GM18507 (cell line): Measurements from ENCODE around the gene MBD3.

Source experiments
- DNase-seq: peaks from one replicate; pipeline ENCODE4 v3.0.0; 2011; ENCODE audit warnings: low read depth; ENCODE audit not compliant: insufficient read length; ENCODE audit errors: extremely low spot score
- FAIRE-seq: peaks from 2 replicates; lab custom pipeline; 2011; peaks lifted over from hg19 to GRCh38; lab: Jason Lieb, UNC

Gene MBD3

DNA sequence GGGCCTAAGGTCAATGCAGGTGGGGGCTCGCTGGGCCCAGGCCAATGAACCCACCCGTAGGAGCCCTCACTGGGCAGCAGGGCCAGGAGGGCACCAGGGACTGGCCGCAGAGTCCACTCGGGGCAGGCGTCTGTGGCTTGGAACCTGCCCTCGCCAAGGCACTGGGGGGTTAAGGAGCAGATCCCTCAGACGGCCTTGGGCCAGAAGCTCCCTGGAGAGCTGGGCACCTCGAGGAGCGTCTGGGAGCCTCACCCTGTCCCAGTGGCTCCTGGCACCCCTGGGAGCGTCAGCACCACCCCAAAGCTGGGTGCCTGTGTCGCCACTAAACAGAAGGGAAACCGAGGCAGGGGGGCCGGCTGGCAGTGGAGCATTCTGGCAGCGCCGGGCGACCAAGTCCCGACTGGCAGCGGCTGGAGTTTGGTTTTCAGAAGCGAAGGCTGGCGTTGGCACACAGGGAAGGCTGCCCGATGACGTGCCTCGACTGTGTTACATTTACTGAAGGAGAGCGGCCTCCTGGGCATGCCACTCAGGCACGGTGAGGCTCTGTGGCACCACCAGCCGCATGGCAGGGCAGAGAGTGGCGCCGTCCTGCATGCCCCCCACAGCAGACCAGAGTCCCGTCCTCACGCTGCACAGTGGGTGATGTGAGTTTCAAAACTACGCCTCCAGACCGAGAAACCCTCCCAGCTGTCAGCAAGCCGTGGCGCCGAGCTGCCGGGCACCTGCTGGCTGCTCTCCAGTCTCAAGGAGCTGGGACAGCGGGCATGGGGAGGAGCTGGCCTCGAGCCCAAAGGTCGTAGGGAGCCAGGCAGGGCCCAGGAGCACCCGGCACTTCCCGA is 15.4 kb downstream of the MBD3 start:
- DNase-seq (no peak), FAIRE-seq (no peak)

GRCh38 chr19:1576242-1577089 is 16.2 kb downstream of the MBD3 start:
- FAIRE-seq, result no peak
- DNase-seq, result no peak

DNA sequence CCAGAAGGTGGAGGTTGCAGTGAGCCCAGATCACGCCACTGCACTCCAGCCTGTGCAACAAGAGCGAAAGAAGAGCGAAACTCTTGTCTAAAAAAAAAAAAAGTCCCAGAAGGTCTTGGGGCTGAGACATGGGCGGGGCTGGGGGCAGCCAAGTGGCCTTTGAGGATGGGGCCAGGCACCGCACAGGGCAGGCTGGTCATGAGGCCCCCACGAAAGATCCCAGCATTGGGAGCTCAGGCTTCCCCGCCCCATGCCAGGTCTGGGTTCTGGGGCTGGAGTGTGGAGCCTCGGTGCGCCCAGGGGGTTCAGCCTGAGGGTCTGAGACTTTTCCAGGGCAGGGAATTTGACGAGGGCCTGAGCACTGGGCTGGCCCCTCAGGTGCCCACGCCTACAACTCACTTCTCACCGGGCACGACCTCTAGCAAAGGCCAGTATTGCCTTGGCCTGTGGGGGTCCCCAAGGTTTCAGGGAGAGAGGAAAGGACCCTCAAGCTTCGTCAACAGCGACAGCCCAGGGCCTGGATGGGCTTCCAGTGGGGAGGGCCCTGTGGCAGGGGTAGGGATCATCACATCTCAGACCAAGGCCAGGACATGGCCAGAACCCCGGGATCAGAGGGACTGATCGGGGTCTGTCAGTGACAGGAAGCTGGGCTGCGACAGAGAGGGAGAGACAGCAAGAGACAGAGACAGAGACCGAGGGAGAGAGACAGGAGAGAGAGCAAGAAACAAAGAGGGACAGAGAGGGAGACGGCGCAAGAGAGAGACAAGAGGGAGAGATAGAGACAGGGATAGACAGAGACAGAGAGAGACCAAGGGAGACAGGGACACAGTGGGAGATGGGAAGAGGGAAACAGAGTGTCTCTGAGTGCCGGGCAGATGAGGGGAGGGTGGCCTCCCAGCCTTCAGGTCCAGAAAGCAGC is 17.1 kb downstream of the MBD3 start:
- FAIRE-seq, result no peak

DNA sequence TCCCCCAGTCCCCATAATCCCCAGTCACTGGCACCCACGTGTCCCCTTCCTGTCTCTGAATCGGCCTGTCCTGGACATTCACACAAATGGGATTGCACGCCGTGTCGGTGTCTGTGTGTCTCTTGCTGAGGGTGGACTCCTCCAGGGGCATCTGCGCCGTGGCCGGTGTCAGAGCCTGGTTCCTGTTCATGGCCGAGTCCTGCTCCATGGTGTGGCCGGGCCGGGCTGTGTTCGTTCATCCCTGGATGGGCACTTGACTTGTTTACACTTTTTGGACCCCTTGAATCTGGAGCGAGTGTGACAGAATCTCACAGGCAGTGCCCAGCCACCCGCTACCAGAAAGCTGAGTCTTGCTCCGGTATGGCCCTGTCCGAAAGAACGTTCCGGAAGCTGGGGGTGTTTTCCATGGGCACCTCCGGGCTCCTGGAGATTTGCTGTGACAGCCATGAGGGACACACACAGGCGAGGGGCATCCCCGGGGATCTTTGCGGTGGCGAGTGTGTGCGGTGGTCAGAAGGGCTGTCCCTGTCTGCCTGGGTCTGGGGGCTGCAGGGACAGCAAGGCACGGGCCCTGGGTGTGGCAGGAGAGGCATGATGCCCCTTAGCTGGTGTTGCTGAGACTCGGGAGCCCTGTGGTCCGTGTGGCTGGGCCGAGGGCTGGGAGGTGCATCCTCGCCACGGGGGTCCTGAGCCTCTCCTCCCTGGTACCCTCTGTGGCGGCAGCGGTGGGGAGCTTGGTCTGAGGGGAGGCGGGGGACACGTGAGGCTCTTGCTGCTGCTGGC is 18.1 kb downstream of the MBD3 start:
- DNase-seq, result no peak
- no peak for FAIRE-seq

More for the DNA sequence above, 17.1 kb downstream of the MBD3 start:
- DNase-seq, result no peak

DNA sequence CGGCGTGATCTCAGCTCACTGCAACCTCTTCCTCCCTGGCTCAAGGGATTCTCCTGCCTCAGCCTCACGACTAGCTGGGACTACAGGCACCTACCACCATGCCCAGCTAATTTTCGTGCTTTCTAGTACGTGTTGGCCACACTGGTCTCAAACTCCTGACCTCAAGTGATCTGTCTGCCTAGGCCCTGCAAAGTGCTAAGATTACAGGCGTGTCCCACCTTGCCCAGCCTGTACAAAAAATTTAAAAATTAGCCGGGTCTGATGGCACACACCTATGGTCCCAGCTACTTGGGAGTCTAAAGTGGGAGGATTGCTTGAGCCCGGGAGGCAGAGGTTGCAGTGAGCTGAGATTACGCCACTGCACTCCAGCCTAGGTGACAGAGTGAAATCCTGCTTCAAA is 19.9 kb downstream of the MBD3 start:
- DNase-seq, result no peak
- no peak for FAIRE-seq

GRCh38 chr19:1571358-1571757 is 21.3 kb downstream of the MBD3 start:
- no peak for DNase-seq
- no peak for FAIRE-seq

DNA sequence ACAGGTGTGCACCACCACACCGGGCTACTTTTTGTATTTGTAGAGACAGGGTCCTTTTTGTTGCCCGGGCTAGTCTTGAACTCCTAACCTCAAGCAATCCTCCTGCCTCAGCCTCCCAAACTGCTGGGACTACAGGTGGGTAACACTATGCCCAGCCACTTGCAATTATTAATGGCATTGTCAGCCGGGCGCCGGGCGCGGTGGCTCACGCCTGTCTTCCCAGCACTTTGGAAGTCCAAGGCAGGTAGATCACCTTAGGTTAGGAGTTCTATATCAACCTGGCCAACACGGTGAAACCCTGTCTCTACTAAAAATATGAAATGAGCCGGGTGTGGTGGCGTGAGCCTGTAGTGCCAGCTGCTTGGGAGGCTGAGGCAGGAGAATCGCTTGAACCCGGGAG is 21.8 kb downstream of the MBD3 start:
- FAIRE-seq, result no peak
- no peak for DNase-seq

- DNase-seq (no peak), FAIRE-seq (no peak)
Measured at GRCh38 chr19:1569997-1570396, 22.7 kb downstream of the MBD3 start.

- peak; percentile 26 for FAIRE-seq
- DNase-seq, result peak; percentile 99
Measured at GRCh38 chr19:1568320-1569019, 24.2 kb downstream of the MBD3 start, which contains the start of gene MEX3D. Gene MEX3D, minus strand, starts transcription at chr19:1568325. Its CDS starts 267 bp downstream, at chr19:1568058.

DNA sequence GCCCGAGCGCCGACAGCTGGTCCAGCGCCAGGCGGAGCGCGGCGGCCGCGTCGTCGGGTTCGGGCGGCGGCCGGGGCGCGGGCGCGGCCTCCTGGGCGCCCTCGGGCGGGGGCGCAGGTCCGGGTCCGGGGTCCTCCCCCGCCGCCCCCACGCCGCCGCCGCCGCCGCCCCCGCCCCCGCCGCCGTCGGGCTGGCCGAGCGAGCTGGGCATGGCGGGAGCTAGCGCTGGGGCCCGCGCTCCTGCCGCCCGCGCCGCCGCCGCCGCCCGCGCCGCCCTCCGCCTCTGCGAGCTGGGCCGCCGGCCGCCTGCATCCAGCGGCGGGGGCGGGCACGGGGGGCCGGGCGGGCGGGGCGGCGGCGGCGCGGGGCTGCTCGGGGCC is 24.8 kb downstream of the MBD3 start:
- DNase-seq (no peak), FAIRE-seq (no peak)

- no peak for FAIRE-seq
- no peak for DNase-seq
Measured at GRCh38 chr19:1567116-1567847, 25.4 kb downstream of the MBD3 start.

- FAIRE-seq (no peak), DNase-seq (no peak)
Measured at GRCh38 chr19:1566392-1567115, 26.1 kb downstream of the MBD3 start.

- FAIRE-seq, result no peak
Measured at GRCh38 chr19:1563251-1563650, 29.4 kb downstream of the MBD3 start.

DNA sequence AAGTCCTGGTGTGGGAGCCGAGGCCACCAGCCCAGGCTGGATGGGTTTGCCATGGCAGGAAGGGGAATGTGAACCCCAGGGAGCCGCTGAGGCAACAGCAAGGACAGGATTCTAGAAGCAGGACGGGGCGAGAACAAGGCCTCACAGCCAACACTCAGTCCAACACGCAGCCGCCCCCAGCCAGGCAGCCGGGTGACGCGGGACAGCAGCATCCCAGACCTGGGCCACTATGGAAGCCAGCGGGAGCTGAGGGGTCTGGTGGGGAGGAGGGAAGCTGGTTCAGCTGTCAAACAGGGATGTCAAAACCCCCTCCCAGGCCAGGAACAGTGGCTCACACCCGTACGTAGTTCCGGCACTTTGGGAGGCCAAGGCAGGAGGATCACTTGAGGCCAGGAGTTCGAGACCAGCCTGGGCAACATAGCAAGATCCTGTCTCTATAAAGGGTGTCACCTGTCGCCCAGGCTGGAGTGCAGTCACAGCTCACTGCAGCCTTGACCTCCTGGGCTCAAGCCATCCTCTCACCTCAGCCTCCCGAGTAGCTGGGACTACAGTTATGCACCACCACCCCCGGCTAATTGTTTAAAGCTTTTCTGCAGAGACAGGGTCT is 31.3 kb downstream of the MBD3 start:
- FAIRE-seq (no peak), DNase-seq (no peak)

More at GRCh38 chr19:1563251-1563650, 29.4 kb downstream of the MBD3 start:
- DNase-seq, result no peak

- no peak for DNase-seq
- no peak for FAIRE-seq
Measured at GRCh38 chr19:1560286-1560882, 32.3 kb downstream of the MBD3 start.

DNA sequence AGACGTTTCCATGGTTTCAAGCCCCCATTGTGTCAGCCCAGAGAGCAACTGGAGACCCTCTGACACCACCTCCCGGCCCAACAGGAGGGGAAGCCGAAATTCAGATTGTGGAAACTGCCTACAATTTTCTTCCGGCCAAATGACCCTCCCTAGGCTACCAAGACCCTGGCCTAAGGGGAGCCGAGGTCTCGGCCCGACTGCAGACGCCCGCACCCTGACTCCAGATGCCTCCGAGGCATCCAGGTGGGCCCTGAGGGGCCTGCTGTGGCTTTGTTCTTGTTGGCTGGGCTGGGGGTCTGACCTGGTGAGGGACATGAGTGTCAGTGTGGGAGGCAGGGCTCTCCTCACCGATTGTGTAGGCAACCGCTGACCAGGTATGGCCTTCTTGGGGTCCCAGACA is 34.1 kb downstream of the MBD3 start:
- DNase-seq, result no peak
- FAIRE-seq, result no peak
